ENCODE data around the gene USP13. TPM values are rescaled to one million over a fixed set of nuclear protein-coding genes. Genes with fewer than 3 reads are reported as not detected.

Gene USP13
- total and polyA plus RNA-seq, 2 of the 4 experiments (the other 2 are of a cell fraction) = 9.2 to 18.1 TPM

DNA sequence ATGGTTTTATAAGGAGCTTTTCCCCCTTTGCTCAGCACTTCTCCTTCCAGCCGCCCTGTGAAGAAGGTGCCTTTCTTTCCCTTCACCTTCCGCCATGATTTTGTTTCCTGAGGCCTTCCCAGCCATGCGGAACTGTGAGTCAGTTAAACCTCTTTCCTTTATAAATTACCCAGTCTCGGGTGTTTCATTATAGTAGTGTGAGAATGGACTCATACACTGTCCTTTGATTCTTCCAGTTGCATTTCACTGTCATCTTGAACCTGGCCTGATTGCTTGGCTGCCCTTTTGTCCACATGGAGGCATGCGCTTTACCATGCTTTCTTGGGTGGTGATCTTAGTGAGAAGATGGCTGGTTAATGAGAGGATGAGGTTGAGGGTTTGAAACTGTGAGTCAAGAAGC lies 23.2 kb downstream of the USP13 start:
- CTCF ChIA-PET = no interaction called here

More for the DNA sequence above, 23.2 kb downstream of the USP13 start:
- no peak overlapping the region for H3K18ac ChIP-seq (ENCODE audit: low read depth, low read length)
- TF ChIP-seq CEBPB (IDR thresholded peaks at IDR 0.05; ENCODE audit: low read depth, low read length) (no peak), MAFK (IDR thresholded peaks at IDR 0.05; ENCODE audit: low read depth, low read length) (no peak), FOS (IDR thresholded peaks at IDR 0.05; ENCODE audit: low read depth, low read length) (no peak), RCOR1 (IDR thresholded peaks at IDR 0.05; ENCODE audit: insufficient replicate concordance, low read length) (no peak), BHLHE40 (IDR thresholded peaks at IDR 0.05; ENCODE audit: low read depth, low read length) (no peak), RFX5 (IDR thresholded peaks at IDR 0.05; ENCODE audit: low read depth, low read length) (no peak), MAZ (IDR thresholded peaks at IDR 0.05; ENCODE audit: borderline replicate concordance, low read depth, low read length) (no peak), MXI1 (IDR thresholded peaks at IDR 0.05; ENCODE audit: borderline replicate concordance, low read depth, low read length) (no peak), POLR2A (IDR thresholded peaks at IDR 0.05; ENCODE audit: low read depth, low read length) (no peak), SMC3 (IDR thresholded peaks at IDR 0.05; ENCODE audit: low read depth, low read length) (no peak), RAD21 (IDR thresholded peaks at IDR 0.05; ENCODE audit: low read length) (no peak), CHD1 (IDR thresholded peaks at IDR 0.05; ENCODE audit: low read depth, low read length) (no peak), NFE2L2 (IDR thresholded peaks at IDR 0.05; ENCODE audit: low read depth, low read length) (no peak)
- TF ChIP-seq, protein P1, sequence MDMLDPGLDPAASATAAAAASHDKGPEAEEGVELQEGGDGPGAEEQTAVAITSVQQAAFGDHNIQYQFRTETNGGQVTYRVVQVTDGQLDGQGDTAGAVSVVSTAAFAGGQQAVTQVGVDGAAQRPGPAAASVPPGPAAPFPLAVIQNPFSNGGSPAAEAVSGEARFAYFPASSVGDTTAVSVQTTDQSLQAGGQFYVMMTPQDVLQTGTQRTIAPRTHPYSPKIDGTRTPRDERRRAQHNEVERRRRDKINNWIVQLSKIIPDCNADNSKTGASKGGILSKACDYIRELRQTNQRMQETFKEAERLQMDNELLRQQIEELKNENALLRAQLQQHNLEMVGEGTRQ (IDR thresholded peaks at IDR 0.05; ENCODE audit: low read depth, low read length) = no peak
- TF ChIP-seq, protein P2, sequence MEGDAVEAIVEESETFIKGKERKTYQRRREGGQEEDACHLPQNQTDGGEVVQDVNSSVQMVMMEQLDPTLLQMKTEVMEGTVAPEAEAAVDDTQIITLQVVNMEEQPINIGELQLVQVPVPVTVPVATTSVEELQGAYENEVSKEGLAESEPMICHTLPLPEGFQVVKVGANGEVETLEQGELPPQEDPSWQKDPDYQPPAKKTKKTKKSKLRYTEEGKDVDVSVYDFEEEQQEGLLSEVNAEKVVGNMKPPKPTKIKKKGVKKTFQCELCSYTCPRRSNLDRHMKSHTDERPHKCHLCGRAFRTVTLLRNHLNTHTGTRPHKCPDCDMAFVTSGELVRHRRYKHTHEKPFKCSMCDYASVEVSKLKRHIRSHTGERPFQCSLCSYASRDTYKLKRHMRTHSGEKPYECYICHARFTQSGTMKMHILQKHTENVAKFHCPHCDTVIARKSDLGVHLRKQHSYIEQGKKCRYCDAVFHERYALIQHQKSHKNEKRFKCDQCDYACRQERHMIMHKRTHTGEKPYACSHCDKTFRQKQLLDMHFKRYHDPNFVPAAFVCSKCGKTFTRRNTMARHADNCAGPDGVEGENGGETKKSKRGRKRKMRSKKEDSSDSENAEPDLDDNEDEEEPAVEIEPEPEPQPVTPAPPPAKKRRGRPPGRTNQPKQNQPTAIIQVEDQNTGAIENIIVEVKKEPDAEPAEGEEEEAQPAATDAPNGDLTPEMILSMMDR (conservative IDR thresholded peaks at IDR 0.05; ENCODE audit: low read depth, low read length) = no peak
- TF ChIP-seq, protein P3, sequence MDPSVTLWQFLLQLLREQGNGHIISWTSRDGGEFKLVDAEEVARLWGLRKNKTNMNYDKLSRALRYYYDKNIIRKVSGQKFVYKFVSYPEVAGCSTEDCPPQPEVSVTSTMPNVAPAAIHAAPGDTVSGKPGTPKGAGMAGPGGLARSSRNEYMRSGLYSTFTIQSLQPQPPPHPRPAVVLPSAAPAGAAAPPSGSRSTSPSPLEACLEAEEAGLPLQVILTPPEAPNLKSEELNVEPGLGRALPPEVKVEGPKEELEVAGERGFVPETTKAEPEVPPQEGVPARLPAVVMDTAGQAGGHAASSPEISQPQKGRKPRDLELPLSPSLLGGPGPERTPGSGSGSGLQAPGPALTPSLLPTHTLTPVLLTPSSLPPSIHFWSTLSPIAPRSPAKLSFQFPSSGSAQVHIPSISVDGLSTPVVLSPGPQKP (IDR thresholded peaks at IDR 0.05; ENCODE audit: borderline replicate concordance, low read depth, low read length) = no peak
- 0 out of 2 replicates have a peak overlapping the region, but pooled peaks have one; percentile 29 for H3K14ac ChIP-seq (replicated peaks; ENCODE audit: low read depth, low read length)
- WGBS, 2 experiments (ENCODE audit: extremely low coverage in 2 of 2, insufficient read length in 1 of 2) = no CpG with 5 or more reads among the region's 5 CpGs
- no peak overlapping the region for H3K56ac ChIP-seq (ENCODE audit: extremely low read depth, insufficient read depth, low read length)
- H3K79me1 ChIP-seq (ENCODE audit: low read depth in 1 of 2, low read length in 2 of 2) = peaks cover 20 to 54% of the 10 kb centered on the region in 2 experiments
- H3K4me2 ChIP-seq (ENCODE audit: low read depth, low read length) = no peak overlapping the region
- H3K9me1 ChIP-seq (ENCODE audit: insufficient read depth, low read length) = peaks cover 7% of the 10 kb centered on the region; the same call in 1 of the 2 replicates
- no peak overlapping the region for H2BK5ac ChIP-seq (ENCODE audit: low read depth, low read length, poor library complexity, severe bottlenecking)
- H2BK120ac ChIP-seq (ENCODE audit: low read depth, low read length) = no peak overlapping the region
- ATAC-seq (ENCODE audit: low read depth) (no peak), DNase-seq (no peak)
- H4K91ac ChIP-seq (ENCODE audit: insufficient read depth, low read depth, low read length) = no peak overlapping the region
- POLR2A ChIA-PET (ENCODE audit: unreplicated experiment) = no interaction called here
- H3K9me3 ChIP-seq (ENCODE audit: control insufficient read depth, insufficient read depth, low read length) = no peaks in the 10 kb centered on the region
- no peaks in the 10 kb centered on the region for H3K27me3 ChIP-seq (ENCODE audit: control insufficient read depth, insufficient read depth, low read length)
- no TSS peak for BruUV-seq (replicated peaks)
- intact Hi-C loops (cut with micrococcal nuclease) (no loop called here), in situ Hi-C loops (cut with MboI; ENCODE audit: low sequenced_read_pairs) (no loop called here), dilution Hi-C loops (cut with HindIII; ENCODE audit: low sequenced_read_pairs, unreplicated experiment) (no loop called here)
- H2AK9ac ChIP-seq (replicated peaks; ENCODE audit: low read depth, low read length, poor library complexity) = no peak overlapping the region
- no peaks in the 10 kb centered on the region; the same call in 1 of the 2 replicates for H3K36me3 ChIP-seq (ENCODE audit: control insufficient read depth, insufficient read depth, low read length)
- H2BK20ac ChIP-seq (ENCODE audit: low read depth, low read length) = no peak overlapping the region
- no peak overlapping the region for H3K23ac ChIP-seq (ENCODE audit: low read depth, low read length)
- peaks cover 8% of the 10 kb centered on the region for H4K20me1 ChIP-seq (ENCODE audit: insufficient read depth, low read length)
- no peak overlapping the region for H2BK15ac ChIP-seq (ENCODE audit: low read depth, low read length)
- no peak overlapping the region for H4K5ac ChIP-seq (ENCODE audit: low read depth, low read length)
- H3K4me3 ChIP-seq (ENCODE audit: insufficient read depth, low read depth, low read length) = no peak overlapping the region
- no peak overlapping the region for H3K27ac ChIP-seq (ENCODE audit: insufficient read depth, low read length)
- no peak overlapping the region for H4K8ac ChIP-seq (ENCODE audit: low read depth in 2 of 2, low read length in 2 of 2)
- no peak overlapping the region for H3K4ac ChIP-seq (ENCODE audit: low read depth, low read length)
- H3K4me1 ChIP-seq (ENCODE audit: control insufficient read depth, insufficient read depth, low read length) = peaks cover 5% of the 10 kb centered on the region
- no peak overlapping the region for H2AK5ac ChIP-seq (ENCODE audit: low read depth, low read length)
- H3K9ac ChIP-seq (ENCODE audit: low read depth, low read length) = no peak overlapping the region
- H2AFZ ChIP-seq (replicated peaks; ENCODE audit: low read length, poor library complexity) = no peak overlapping the region
